ENCODE measurements around the gene COX17.

Gene COX17

DNA sequence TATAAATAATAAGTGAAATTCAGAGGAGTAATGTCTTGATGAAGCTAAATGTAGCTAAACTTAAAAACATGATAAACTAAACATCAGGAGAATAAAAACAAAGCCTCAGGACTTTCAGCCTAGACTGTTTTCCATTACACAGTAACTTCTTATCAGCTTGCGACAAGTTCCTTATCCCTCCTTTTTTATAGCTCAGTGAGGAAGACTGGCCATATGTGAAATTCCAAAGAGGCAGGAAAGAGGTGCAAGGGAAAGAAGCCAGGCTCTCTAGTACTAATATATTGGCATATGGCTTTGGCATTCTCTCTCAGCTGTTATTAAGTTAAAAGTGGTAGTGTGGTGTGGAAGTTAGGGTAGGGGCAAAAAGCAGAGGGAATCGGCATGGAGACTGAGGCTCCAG lies 4.4 kb downstream of the COX17 start:
- DNase-seq = no peak

DNA sequence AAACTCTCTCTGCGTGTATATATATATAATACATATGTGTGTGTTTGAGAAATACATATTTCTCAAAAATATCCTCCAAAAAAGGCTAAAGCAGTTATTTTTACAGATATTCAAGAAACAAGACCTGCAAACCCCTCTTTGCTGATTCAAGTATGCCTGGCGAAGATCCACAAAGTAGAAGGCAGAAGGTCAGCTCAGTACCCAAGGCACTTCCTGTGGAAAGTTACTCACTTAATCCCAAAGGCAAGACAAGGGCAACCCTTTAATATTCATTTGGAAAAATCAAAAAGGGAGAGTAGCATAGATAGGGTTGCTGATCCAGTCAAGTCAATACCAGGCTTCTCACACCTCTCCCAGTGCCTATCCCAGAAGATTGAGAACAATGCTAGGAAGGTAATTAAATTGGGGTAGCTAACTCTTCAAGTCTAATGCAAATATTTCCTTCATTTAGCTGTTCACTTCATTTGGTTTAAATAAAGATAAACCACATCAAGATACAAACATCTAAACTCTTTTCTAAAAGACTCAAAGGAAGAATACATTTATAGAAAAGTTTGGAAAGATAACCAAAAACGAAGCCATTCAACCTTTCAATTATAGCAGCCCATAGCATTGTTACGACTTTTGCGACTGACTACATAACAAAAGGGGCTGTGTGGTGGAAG lies 7.2 kb downstream of the COX17 start:
- no peak for DNase-seq

DNA sequence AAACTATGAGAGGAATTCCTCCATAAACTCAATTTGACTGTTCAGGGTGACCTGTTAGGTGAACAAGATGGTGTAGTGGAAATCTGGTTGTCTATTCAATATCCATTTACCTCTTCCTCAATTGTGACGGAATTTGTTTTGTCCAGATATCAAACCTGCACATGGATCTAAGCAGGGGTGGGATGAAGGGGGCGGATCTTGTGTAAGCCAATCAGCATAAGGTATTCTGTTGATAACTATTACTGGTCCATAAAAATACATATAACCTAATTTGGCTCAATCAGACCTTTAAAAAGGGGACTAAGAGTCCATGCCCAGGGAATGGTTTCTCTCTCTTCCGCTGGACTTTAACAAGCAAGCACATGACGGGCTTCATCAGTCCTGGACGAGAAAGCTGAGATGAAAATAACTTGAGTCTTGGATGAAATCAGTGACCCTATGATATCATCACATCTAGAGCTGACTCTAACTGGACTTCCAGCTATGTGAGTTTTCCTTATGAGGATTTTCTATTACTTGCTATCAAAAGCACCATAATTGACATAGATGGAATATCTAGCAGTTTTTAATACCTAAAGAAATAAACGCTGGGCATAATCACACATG lies 11.1 kb downstream of the COX17 start:
- DNase-seq = no peak

GRCh38 chr3:119664850-119665379 lies 12.3 kb downstream of the COX17 start:
- DNase-seq = no peak

DNA sequence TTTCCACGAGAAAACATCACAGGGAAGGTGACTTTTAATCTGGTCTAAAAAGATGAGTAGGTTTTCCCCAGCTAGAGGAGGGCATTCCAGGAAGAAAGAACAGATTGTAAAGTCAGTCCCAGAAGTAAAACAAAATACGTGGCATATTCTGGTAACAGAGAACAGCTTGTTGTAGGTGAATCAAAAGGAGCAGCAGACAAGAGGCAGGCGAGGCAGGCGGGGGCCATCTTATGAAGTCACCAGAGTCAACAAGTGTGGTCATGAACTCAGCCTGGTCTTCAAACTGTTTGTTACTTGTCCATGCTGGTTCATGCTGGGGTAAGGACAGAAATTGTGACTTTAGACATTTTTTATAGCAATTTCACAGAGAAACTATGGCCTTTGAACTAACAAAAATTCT lies 12.8 kb downstream of the COX17 start:
- no peak for DNase-seq

- no peak for DNase-seq
Measured at GRCh38 chr3:119663885-119664284, 13.3 kb downstream of the COX17 start.

- DNase-seq = no peak
Measured at GRCh38 chr3:119662604-119663373, 14.4 kb downstream of the COX17 start.

DNA sequence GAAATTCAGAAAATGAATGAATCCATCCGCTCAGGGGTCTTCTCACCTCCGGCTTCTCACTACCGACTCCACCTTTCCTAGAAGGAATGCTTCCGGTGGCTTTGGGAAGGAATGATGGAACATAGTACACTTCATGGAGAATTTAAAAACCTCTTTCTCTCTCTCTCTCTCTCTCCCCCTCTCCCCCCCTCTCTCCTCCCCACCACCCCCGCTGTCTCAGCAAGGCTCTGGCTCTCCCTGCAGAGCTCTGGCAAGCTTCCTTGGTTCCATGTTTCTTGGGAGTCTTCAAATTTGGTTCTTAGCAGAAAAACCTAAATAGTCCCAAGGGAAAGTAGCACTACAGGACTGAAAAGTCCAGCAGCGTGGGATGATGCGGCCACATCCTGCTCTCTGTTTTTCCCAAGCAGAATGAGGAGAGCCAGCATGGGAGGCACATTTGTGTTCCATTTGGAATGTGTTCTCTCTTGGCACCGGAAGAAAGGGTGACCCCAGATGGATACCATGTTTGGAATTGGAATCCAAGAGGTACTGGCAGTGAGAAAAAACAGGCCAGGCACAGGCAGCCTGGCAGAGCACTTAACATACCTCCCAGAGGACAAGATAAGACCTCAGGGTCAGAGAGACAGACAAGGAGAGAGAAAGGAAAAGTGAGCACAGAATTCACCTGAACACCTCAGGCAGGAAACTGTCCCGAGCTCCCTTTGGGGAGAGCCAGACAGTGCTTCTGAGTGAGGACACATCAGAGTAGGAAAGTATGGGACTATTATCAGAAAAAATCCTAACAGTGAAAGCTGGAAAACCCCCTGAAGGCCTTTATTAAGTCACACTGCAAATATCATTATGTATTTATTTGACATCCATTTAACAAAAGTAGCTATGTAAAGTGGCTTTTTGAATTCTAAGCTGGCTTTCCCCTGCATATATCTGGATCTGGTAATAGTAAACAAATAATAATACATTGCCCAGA lies 16.4 kb downstream of the COX17 start, which contains the start of gene POPDC2:
POPDC2 (minus strand) TSS at position 116 of the 967 bp plus-strand sequence. CDS start 166 bp downstream, outside the sequence.
- DNase-seq = no peak

GRCh38 chr3:119659606-119660291 lies 17.5 kb downstream of the COX17 start:
- no peak for DNase-seq

DNA sequence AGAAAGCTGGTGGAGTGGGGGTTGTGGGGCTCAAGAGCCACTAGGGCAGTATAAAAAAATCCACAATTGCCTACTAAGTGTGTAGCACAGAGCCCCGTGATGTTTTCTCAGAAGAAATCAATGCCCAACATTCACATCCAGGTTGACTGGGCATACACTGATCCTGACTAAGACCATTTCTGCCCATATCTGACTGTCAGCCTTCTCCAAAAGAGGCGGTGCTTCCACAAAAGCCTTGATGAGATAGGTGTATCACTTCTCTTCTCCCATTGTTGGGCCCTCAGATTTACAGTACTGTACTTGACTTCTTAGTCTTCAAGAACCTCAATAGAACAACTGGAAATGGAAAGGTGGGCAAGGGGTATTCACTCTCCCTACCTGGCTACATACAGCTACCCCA lies 18.2 kb downstream of the COX17 start:
- DNase-seq = no peak

- no peak for DNase-seq
Measured at GRCh38 chr3:119657887-119658702, 19.1 kb downstream of the COX17 start.

DNA sequence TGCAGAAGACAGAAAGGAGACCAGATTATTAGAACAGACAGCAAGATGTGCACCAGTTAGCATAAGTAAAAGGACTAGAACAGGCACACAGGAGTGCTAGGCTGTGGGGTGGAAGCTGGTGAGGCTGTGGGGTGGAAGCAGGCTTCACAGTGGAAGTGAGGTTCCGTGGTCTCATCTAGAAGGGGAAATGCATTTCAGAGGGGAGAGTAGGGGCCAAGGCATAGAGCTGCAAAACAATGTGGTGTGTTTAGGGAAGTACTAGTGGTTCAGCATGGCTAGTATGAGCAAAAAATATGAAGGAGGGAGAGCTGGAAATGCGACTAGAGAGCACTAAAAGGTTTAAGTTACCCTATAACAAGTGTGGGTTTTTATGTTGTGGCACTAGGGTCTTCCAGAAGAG lies 23.3 kb downstream of the COX17 start:
- no peak for DNase-seq

GRCh38 chr3:119652306-119653033 lies 24.7 kb downstream of the COX17 start:
- no peak for DNase-seq

DNA sequence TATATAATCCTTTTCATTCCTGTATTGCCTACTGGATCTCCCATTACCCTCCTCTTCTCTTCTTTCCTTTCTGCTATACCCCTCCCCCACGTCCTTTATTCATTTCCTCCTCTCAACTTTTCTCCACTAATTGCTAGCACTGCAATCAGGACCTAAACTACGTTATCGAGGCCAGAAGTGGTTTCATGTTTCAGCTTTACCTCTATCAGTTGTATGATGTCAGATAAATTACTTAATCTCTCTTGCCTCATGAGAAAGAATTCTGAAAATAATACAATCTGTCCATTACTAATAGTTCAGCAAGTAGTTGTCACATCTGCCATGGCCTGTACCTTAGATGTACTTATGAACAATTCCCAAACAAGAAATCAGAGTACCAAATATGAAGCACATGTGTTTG lies 27.4 kb downstream of the COX17 start:
- DNase-seq = no peak

DNA sequence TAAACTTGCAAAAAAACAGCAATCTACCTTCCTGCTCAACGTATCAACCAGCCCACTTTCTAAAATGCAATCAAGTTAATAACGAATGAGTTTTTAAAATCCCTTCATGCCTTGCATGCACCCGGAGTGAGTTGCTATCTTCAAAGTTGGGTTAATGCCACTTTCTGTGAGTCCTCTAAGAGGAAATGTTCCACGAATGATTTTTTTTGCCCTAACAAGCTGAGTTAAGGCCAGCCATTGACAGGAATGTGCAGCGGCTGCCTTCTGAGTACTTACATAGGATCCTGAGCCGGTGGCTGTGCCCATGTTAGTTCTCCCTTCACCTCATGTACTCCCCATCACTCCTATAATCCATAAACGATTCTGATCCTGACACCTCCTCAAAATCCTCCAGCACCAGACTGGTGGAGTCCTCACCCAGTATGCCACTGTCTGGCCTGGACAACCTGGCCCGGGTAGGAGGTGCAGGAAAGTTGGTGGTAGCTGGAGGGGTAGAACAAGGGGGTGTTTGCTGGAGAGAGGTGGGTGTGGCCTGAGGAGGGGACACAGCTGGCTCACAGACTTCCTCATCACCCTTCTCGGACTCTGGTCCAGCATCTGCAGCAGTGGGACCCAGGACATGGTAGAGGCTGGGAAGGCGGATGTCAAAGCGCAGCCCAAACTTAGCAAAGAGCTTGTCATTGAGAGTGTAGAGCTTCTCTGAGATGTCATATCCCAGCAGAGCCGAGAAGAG lies 29.2 kb downstream of the COX17 start:
- no peak for DNase-seq

DNA sequence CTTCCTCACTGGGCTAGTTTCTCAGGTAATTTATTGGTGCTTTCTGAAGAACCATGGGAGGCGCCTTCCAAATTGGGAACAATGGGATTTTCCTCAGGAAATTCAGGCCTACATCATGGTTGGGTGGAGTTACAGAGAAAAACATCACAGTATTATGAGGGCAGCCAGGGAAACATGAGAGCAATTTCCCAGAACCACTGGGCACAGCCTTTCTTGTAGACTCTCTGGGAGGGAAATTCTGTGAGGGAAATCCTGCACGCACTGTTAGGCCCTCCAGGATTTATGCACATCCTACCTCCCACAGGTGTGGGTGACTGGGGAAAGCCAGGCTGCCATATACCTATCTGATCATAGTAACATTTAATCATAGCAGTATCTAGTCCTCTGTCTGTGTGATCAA lies 30.0 kb downstream of the COX17 start:
- DNase-seq = no peak

GRCh38 chr3:119645813-119646212 lies 31.4 kb downstream of the COX17 start:
- no peak for DNase-seq

DNA sequence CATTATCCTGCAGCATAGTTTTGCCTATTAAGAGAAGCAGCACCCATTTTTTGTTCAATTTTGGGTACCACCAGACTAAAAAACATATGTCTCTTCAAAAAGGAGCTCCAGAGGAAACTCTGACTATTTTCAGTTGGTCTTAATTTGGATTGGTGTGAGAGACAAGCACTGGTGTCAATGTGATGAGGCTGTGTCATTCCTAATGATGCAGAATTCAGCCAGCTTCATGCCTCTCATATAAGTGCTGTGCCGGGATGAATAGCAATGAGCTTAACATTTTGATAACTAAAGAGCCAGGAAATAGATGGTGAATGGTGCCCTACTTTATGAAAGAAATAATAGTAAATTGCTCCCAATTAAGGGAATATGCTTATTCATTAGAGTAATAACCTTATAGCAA lies 32.7 kb downstream of the COX17 start:
- no peak for DNase-seq

DNA sequence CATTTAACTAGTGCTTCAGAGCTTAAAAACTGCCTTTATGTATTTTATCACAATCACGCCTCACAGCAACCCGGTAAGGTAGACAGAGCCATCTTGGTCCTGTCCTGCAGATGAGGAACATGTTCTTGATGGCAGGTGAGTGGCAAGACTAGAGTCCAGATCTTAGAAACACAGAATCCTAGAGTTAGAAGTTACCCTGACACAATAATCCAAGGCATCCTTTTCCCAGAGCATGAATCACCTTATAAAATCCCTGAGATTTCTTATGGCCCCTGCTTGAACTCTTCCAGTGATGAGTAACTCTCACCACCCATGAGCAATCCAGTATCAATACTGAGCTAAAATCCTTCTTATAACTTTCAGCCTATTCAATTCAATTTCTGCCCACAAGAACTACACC lies 33.7 kb downstream of the COX17 start:
- no peak for DNase-seq

Data from CD4-positive, alpha-beta T cell treated with Interleukin-6 for 4 hours (primary cell).